Germinal center (tissue), 1 donor: ENCODE measurements around the gene VEGFB.
A peak's percentile ranks its signal among the peaks of the same experiment; 100 is the strongest.

Experiments
- DNase-seq: peaks from one replicate; pipeline ENCODE4 v3.0.0; 2012; ENCODE audit warnings: mixed read lengths, low spot score

Gene VEGFB

GRCh38 chr11:64284048-64284961 is 49.9 kb downstream of the VEGFB start, which contains the start of gene BAD:
Gene BAD, minus strand, starts transcription at chr11:64284665. Its CDS starts 297 bp downstream, at chr11:64284368.
- peak; percentile 98 for DNase-seq

- peak; percentile 94 for DNase-seq
Observed at GRCh38 chr11:64284962-64285884, 50.8 kb downstream of the VEGFB start, which contains the start of gene GPR137. Gene GPR137, plus strand, starts transcription at chr11:64285848. Its CDS starts 677 bp downstream, at chr11:64286525.

- peak; percentile 45 for DNase-seq
Observed at GRCh38 chr11:64285885-64286800, 51.8 kb downstream of the VEGFB start.

GRCh38 chr11:64286801-64287159 is 52.4 kb downstream of the VEGFB start:
- no peak for DNase-seq

- DNase-seq, result no peak
Observed at GRCh38 chr11:64287676-64288352, 53.4 kb downstream of the VEGFB start.

- no peak for DNase-seq
Observed at GRCh38 chr11:64288353-64288750, 54.0 kb downstream of the VEGFB start.
